Liver (tissue), 3 donors: ENCODE results near the gene TEAD2.

ENCODE experiments used
- ATF3 ChIP-seq: IDR thresholded peaks from 2 replicates; pipeline ENCODE4 v1.6.1; 2016; ENCODE audit warnings: antibody characterized with exemption
- CTCF ChIP-seq: fragments of 150-350 bp; IDR thresholded peaks from 2 replicates; pipeline ENCODE4 v1.5.1; 2017; ENCODE audit warnings: improper control_type of control experiment, low read depth, low read length; ENCODE audit not compliant: missing input control
- JUND ChIP-seq, 2 donors: IDR thresholded peaks; 2 replicates each; pipeline ENCODE4 v1.6.1; 2016; ENCODE audit warnings: antibody characterized with exemption in 2 of 2
- REST ChIP-seq: IDR thresholded peaks from 2 replicates; pipeline ENCODE4 v1.6.1; 2016; ENCODE audit warnings: antibody characterized with exemption, mild to moderate bottlenecking
- RXRA ChIP-seq, 2 donors: IDR thresholded peaks; 2 replicates each; pipeline ENCODE4 v1.6.1; 2017 to 2018; ENCODE audit warnings: antibody characterized with exemption in 2 of 2, mild to moderate bottlenecking in 1 of 2
- YY1 ChIP-seq: IDR thresholded peaks from 2 replicates; pipeline ENCODE4 v1.6.1; 2016; ENCODE audit warnings: antibody characterized with exemption, mild to moderate bottlenecking
- donor health status: healthy.
- donor health status: healthy.

GRCh38 chr19:49391581-49392399 lies 29.6 kb upstream of the TEAD2 start:
- TF ChIP-seq CTCF (peak; percentile 81), ATF3 (no peak), JUND (IDR thresholded peaks at IDR 0.05) (no peak), YY1 (no peak), REST (no peak), RXRA (IDR thresholded peaks at IDR 0.05) (no peak)
